HepG2 (cell line): ENCODE measurements around the gene CMTM3. TPM values are rescaled to one million over a fixed set of nuclear protein-coding genes. Genes with fewer than 3 reads are reported as not detected.

Experiments used
- ATAC-seq: fragments of 200-7000 bp; cut with Tn5 transposase; 3 replicates; pipeline ENCODE4 v1.9.1; 2020; ENCODE audit warnings: mild to moderate bottlenecking, moderate library complexity
- BruUV-seq: library from RNA; stranded (reverse); fragments of 400-500 nt; replicated peaks from 2 replicates; lab custom pipeline; 2021; lab: Mats Ljungman, UMichigan
- CTCF ChIA-PET: fragments of 300-600 bp; formaldehyde crosslinking; extraction: SDS; loops from one replicate; lab custom pipeline; 2021; ENCODE audit warnings: low total read pairs, inconsistent platforms, low intra/inter-chr PET ratio; lab: Yijun Ruan, JAX
- POLR2A ChIA-PET: fragments of 350-600 bp; sonication (Branson Sonifier 250); formaldehyde crosslinking; loops from one replicate; lab custom pipeline; 2020; ENCODE audit warnings: antibody characterized with exemption, inconsistent platforms; lab: Yijun Ruan, JAX
- DNase-seq: peaks from one replicate; pipeline ENCODE4 v3.0.0-alpha.2; 2015; ENCODE audit warnings: low spot score
- FAIRE-seq: peaks from 3 replicates; lab custom pipeline; 2011; peaks lifted over from hg19 to GRCh38; lab: Jason Lieb, UNC
- H2AFZ ChIP-seq: one replicate; pipeline ENCODE4 v1.6.1; 2011; ENCODE audit warnings: low read length, inconsistent platforms
- H3K27ac ChIP-seq: fragments of 300-600 bp; 3 replicates; pipeline ENCODE4 v1.8.0; 2011; ENCODE audit warnings: mixed run types, mild to moderate bottlenecking, mixed read lengths, low read length, inconsistent platforms; ENCODE audit not compliant: insufficient read depth; ENCODE audit errors: extremely low read length
- H3K27me3 ChIP-seq, 2 experiments: fragments of 200-600 bp in 1 of 2; 2 replicates in 1 of 2; 3 replicates in 1 of 2; pipeline versions ENCODE4 v1.6.0 to v1.8.0; 2011; ENCODE audit warnings: low read length in 2 of 2, mild to moderate bottlenecking in 2 of 2, moderate library complexity in 2 of 2, inconsistent platforms in 1 of 2; ENCODE audit not compliant: insufficient read depth in 2 of 2, control insufficient read depth in 1 of 2
- H3K36me3 ChIP-seq, 2 experiments: fragments of 200-600 bp in 1 of 2; replicated peaks in 1 of 2; 2 replicates in 1 of 2; 3 replicates in 1 of 2; pipeline versions ENCODE4 v1.5.1 to v1.8.0; 2011; ENCODE audit warnings: low read length in 2 of 2, inconsistent platforms in 1 of 2; ENCODE audit not compliant: insufficient read depth in 2 of 2, control insufficient read depth in 1 of 2
- H3K4me1 ChIP-seq: 2 replicates; pipeline ENCODE4 v1.5.1; 2012; ENCODE audit warnings: low read length, inconsistent platforms; ENCODE audit not compliant: insufficient read depth
- H3K4me2 ChIP-seq: 2 replicates; pipeline ENCODE4 v1.6.0; 2011; ENCODE audit warnings: low read depth, low read length, inconsistent platforms
- H3K4me3 ChIP-seq, 3 experiments: fragments of 200-600 bp in 1 of 3; sonication (generic), shearing (Covaris generic) in 1 of 3; replicated peaks in 1 of 3; 2 replicates each; pipeline ENCODE4 v1.5.1; 2011 to 2016; ENCODE audit warnings: low read length in 3 of 3, inconsistent platforms in 2 of 3, low read depth in 2 of 3, mild to moderate bottlenecking in 2 of 3, control low read depth in 1 of 3, mixed read lengths in 1 of 3; ENCODE audit not compliant: insufficient read depth in 1 of 3
- H3K79me2 ChIP-seq: one replicate; pipeline ENCODE4 v1.6.1; 2011; ENCODE audit warnings: low read length, inconsistent platforms; ENCODE audit not compliant: insufficient read depth
- H3K9ac ChIP-seq: 2 replicates; pipeline ENCODE4 v1.6.0; 2011; ENCODE audit warnings: mild to moderate bottlenecking, low read depth, low read length, inconsistent platforms; ENCODE audit not compliant: insufficient read depth
- H3K9me3 ChIP-seq: 2 replicates; pipeline ENCODE4 v1.5.1; 2012; ENCODE audit warnings: mild to moderate bottlenecking, low read length
- H4K20me1 ChIP-seq: 2 replicates; pipeline ENCODE4 v1.6.0; 2011; ENCODE audit warnings: inconsistent platforms, mild to moderate bottlenecking, low read length, moderate library complexity; ENCODE audit not compliant: insufficient read depth
- ASH2L ChIP-seq: fragments of 300-600, 200-600 bp; sonication (generic); IDR thresholded peaks from 2 replicates; pipeline ENCODE4 v1.7.0; 2017; ENCODE audit warnings: low read depth, mild to moderate bottlenecking, moderate library complexity, mixed read lengths, low read length; ENCODE audit not compliant: insufficient read length
- ATF7 ChIP-seq, 2 experiments: fragments of 450-650 bp in 1 of 2; sonication (generic) in 1 of 2; formaldehyde crosslinking in 1 of 2; IDR thresholded peaks; 2 replicates each; pipeline versions ENCODE4 v1.4.0 to v1.6.1; 2016 to 2020; ENCODE audit warnings: antibody characterized with exemption in 1 of 2, mild to moderate bottlenecking in 1 of 2, missing genetic modification reagents in 1 of 2
- ELF1 ChIP-seq: sonication (generic); formaldehyde crosslinking; IDR thresholded peaks from 2 replicates; pipeline ENCODE4 v1.4.0; 2020; ENCODE audit warnings: missing genetic modification reagents
- ZBTB20 ChIP-seq: sonication (generic); formaldehyde crosslinking; IDR thresholded peaks from 2 replicates; pipeline ENCODE4 v1.8.1; 2023; ENCODE audit warnings: missing genetic modification reagents, low read depth, mild to moderate bottlenecking, borderline replicate concordance
- ZNF33B ChIP-seq: sonication (generic); formaldehyde crosslinking; IDR thresholded peaks from 2 replicates; pipeline ENCODE4 v1.5.1; 2020; ENCODE audit warnings: mild to moderate bottlenecking, missing genetic modification reagents
- ZNF552 ChIP-seq: sonication (generic); formaldehyde crosslinking; IDR thresholded peaks from 2 replicates; pipeline ENCODE4 v1.9.0; 2022; ENCODE audit warnings: missing genetic modification reagents, mild to moderate bottlenecking, borderline replicate concordance
- ZNF563 ChIP-seq: sonication (generic); formaldehyde crosslinking; IDR thresholded peaks from 2 replicates; pipeline ENCODE4 v1.8.0; 2022; ENCODE audit warnings: mild to moderate bottlenecking, moderate library complexity, missing genetic modification reagents
- ZNF775 ChIP-seq: sonication (generic); formaldehyde crosslinking; IDR thresholded peaks from 2 replicates; pipeline ENCODE4 v1.4.0; 2020; ENCODE audit warnings: missing genetic modification reagents, mild to moderate bottlenecking, moderate library complexity, borderline replicate concordance
- ZNF780A ChIP-seq: sonication (generic); formaldehyde crosslinking; IDR thresholded peaks from 2 replicates; pipeline ENCODE4 v1.8.0; 2022; ENCODE audit warnings: mild to moderate bottlenecking, missing genetic modification reagents, moderate library complexity
- WGBS: methylation state at CpG from one replicate; pipeline ENCODE4 v1.1.6; 2017; ENCODE audit warnings: low lambda C conversion rate; 5-methylcytosine and 5-hydroxymethylcytosine counted together
- in situ Hi-C: cut with HindIII; loops from 2 replicates; pipeline ENCODE4 v1.10.0; 2017; ENCODE audit warnings: low pct_unique_long_range_greater_than_20kb; ENCODE audit not compliant: extremely low pct_ligation_motif_present
- intact Hi-C: fragments of 100-400 bp; cut with micrococcal nuclease; formaldehyde crosslinking; loops from one replicate; pipeline ENCODE4 v1.10.0; 2022; ENCODE audit not compliant: unreplicated experiment
- polyA plus RNA-seq, 8 experiments: library from polyadenylated mRNA; depleted of rRNA in 3 of 8; stranded (reverse) in 7 of 8; unstranded in 1 of 8; fragments of >200 nt; fragmentation: Illumina TruSeq in 4 of 8; extraction: Trizol in 4 of 8; gene quantifications; 2 replicates each; pipeline versions ENCODE4 v1.2.1 to v1.2.3, GENCODE V29; 2011 to 2016; ENCODE audit warnings: low read depth in 4 of 8, missing spikeins in 1 of 8, mixed read lengths in 1 of 8; ENCODE audit not compliant: insufficient read depth in 1 of 8
- total RNA-seq, 5 experiments: library from RNA; depleted of rRNA; stranded (reverse); fragments of >200 nt; fragmentation: Illumina TruSeq; extraction: Trizol; gene quantifications; 2 replicates each; pipeline ENCODE4 v1.2.3, GENCODE V29; 2016; ENCODE audit warnings: low read depth in 1 of 5
- TF ChIP-seq, protein P1 (sequence below): sonication (generic); formaldehyde crosslinking; IDR thresholded peaks from 2 replicates; pipeline ENCODE4 v1.5.1; 2020; ENCODE audit warnings: missing genetic modification reagents, mild to moderate bottlenecking, borderline replicate concordance
- TF ChIP-seq, protein P2 (sequence below): sonication (generic); formaldehyde crosslinking; conservative IDR thresholded peaks from 2 replicates; pipeline ENCODE4 v1.4.0; 2020; ENCODE audit warnings: mild to moderate bottlenecking, missing genetic modification reagents, moderate library complexity
- TF ChIP-seq, protein P3 (sequence below): IDR thresholded peaks from 2 replicates; pipeline ENCODE4 v1.6.1; 2012; ENCODE audit warnings: inconsistent platforms

Gene CMTM3
- total and polyA plus RNA-seq, 2 of the 13 experiments (the other 11 are each of a cell fraction or from before 2014, with no cell fraction given): 29.2 to 48.7 TPM

DNA sequence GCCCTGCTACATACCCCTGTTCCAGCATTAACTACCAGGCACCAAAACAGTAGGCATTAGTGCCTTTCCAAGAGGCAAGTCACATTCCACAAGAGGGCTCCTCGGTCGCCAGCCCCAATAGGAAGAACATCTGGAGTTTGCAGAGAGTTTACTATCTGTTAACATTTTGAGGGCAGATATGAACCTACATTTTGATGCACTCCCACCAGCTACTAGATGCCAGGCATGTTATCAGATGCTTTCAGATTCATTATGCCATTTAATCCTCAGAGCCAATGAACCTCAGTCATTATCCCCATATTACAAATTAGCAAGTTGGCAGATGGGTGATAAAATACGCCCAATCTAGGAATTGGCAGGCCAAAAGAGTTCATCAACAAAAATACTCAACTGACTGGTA is 29.4 kb upstream of the CMTM3 start:
- in situ Hi-C loops: no loop called here
- ATAC-seq (no peak), DNase-seq (no peak), FAIRE-seq (no peak)
- 62% methylated on average over 3 of the region's 3 CpGs for WGBS
- ChIA-PET CTCF (no interaction called here), POLR2A (no interaction called here)
- intact Hi-C loops: no loop called here
- TF ChIP-seq ELF1: no peak
- no peak for TF ChIP-seq ZNF33B
- no peak for TF ChIP-seq ATF7 (IDR thresholded peaks at IDR 0.05)
- TF ChIP-seq ATF7 (CRISPR knock-in tag; IDR thresholded peaks at IDR 0.05): no peak
- no peak for TF ChIP-seq ZBTB20 (CRISPR knock-in tag)
- TF ChIP-seq ZNF552: no peak
- no peak for TF ChIP-seq ZNF780A (CRISPR knock-in tag)
- TF ChIP-seq, protein P1, sequence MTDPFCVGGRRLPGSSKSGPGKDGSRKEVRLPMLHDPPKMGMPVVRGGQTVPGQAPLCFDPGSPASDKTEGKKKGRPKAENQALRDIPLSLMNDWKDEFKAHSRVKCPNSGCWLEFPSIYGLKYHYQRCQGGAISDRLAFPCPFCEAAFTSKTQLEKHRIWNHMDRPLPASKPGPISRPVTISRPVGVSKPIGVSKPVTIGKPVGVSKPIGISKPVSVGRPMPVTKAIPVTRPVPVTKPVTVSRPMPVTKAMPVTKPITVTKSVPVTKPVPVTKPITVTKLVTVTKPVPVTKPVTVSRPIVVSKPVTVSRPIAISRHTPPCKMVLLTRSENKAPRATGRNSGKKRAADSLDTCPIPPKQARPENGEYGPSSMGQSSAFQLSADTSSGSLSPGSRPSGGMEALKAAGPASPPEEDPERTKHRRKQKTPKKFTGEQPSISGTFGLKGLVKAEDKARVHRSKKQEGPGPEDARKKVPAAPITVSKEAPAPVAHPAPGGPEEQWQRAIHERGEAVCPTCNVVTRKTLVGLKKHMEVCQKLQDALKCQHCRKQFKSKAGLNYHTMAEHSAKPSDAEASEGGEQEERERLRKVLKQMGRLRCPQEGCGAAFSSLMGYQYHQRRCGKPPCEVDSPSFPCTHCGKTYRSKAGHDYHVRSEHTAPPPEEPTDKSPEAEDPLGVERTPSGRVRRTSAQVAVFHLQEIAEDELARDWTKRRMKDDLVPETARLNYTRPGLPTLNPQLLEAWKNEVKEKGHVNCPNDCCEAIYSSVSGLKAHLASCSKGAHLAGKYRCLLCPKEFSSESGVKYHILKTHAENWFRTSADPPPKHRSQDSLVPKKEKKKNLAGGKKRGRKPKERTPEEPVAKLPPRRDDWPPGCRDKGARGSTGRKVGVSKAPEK (CRISPR knock-in tag): no peak
- no peak for TF ChIP-seq ZNF775
- no peak for TF ChIP-seq ASH2L
- TF ChIP-seq ZNF563 (CRISPR knock-in tag): no peak
- TF ChIP-seq, protein P2, sequence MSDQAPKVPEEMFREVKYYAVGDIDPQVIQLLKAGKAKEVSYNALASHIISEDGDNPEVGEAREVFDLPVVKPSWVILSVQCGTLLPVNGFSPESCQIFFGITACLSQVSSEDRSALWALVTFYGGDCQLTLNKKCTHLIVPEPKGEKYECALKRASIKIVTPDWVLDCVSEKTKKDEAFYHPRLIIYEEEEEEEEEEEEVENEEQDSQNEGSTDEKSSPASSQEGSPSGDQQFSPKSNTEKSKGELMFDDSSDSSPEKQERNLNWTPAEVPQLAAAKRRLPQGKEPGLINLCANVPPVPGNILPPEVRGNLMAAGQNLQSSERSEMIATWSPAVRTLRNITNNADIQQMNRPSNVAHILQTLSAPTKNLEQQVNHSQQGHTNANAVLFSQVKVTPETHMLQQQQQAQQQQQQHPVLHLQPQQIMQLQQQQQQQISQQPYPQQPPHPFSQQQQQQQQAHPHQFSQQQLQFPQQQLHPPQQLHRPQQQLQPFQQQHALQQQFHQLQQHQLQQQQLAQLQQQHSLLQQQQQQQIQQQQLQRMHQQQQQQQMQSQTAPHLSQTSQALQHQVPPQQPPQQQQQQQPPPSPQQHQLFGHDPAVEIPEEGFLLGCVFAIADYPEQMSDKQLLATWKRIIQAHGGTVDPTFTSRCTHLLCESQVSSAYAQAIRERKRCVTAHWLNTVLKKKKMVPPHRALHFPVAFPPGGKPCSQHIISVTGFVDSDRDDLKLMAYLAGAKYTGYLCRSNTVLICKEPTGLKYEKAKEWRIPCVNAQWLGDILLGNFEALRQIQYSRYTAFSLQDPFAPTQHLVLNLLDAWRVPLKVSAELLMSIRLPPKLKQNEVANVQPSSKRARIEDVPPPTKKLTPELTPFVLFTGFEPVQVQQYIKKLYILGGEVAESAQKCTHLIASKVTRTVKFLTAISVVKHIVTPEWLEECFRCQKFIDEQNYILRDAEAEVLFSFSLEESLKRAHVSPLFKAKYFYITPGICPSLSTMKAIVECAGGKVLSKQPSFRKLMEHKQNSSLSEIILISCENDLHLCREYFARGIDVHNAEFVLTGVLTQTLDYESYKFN (CRISPR knock-in tag): no peak
- TF ChIP-seq, protein P3, sequence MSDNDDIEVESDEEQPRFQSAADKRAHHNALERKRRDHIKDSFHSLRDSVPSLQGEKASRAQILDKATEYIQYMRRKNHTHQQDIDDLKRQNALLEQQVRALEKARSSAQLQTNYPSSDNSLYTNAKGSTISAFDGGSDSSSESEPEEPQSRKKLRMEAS: no peak
- H3K9ac ChIP-seq: no peak overlapping the region
- H3K27me3 ChIP-seq: peaks cover 0 to 14% of the 10 kb centered on the region in 2 experiments; a peak in 2 of 5 replicates
- no peak overlapping the region for H3K4me2 ChIP-seq
- no peak overlapping the region for H3K4me3 ChIP-seq
- H3K36me3 ChIP-seq: no peaks in the 10 kb centered on the region
- H3K9me3 ChIP-seq: no peaks in the 10 kb centered on the region
- no peak overlapping the region for H3K27ac ChIP-seq
- no peaks in the 10 kb centered on the region for H3K4me1 ChIP-seq
- no peak overlapping the region for H2AFZ ChIP-seq
- H3K79me2 ChIP-seq: no peaks in the 10 kb centered on the region
- no TSS peak for BruUV-seq
- H4K20me1 ChIP-seq: no peaks in the 10 kb centered on the region
